ENCODE measurements around the gene UNC93A. TPM values are rescaled to one million over a fixed set of nuclear protein-coding genes. Genes with fewer than 3 reads are reported as not detected.

UNC93A gene
- total and polyA plus RNA-seq, 2 donors (not counting 1 experiment from before 2014, with no cell fraction given), result not detected

DNA sequence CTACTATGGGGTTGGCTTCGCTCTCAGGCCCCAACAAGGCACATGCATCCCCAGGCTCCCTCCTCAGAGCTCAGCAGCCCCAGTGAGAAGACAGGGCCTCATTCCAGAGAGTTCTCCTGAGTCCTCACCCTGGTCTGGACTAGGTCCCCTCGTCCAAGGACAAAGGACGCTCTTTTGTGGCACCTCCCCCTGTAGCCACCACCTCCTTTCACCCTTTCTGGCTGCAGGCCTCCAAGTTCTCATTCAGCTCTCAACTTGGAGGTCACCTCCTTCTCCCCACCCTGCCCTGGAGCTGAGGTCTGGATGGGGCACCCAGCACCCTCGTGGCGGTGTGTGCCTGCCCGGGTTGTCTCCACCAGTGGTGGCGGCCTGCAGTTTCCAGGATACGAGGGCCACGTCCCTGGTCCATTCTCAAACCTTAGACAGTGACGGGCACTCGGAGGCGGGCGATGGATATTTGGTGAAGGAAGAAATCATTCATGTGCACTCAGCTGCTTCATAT is 2.5 kb downstream of the UNC93A start:
- ChIA-PET POLR2A (no interaction called here), CTCF (interaction anchor here (1.4 kb wide), 1 partner anchor 523 kb away, joined by 3 read pairs; no protein-coding TSS in a partner anchor)
- Mint-ChIP-seq H3K27ac (no peak overlapping the region), H3K27me3 (peaks cover 25% of the 10 kb centered on the region), H3K4me3 (no peak overlapping the region), H3K9me3 (ENCODE audit: insufficient read depth) (no peaks in the 10 kb centered on the region), H3K4me1 (peaks cover 6% of the 10 kb centered on the region)
- Histone ChIP-seq H3K79me2 (ENCODE audit: control insufficient read depth, insufficient read depth, low read length) (no peaks in the 10 kb centered on the region), H3K4me3 (ENCODE audit: control extremely low read depth in 1 of 5, extremely low read depth in 1 of 5, insufficient read depth in 1 of 5, low read depth in 2 of 5, low read length in 4 of 5) (no peak overlapping the region), H3K9me3 (ENCODE audit: control extremely low read depth in 1 of 3, control insufficient read depth in 2 of 3, insufficient read depth in 1 of 3, low read length in 2 of 3) (no peaks in the 10 kb centered on the region), H3K36me3 (replicated peaks in 1 of 2; ENCODE audit: control extremely low read depth in 1 of 2, control insufficient read depth in 1 of 2, extremely low read depth in 1 of 2, insufficient read depth in 2 of 2, low read length in 1 of 2) (no peaks in the 10 kb centered on the region), H3K4me1 (ENCODE audit: control insufficient read depth in 2 of 2, insufficient read depth in 2 of 2, low read length in 2 of 2) (peaks cover 6% of the 10 kb centered on the region in 2 donors), H4K20me1 (ENCODE audit: control insufficient read depth, insufficient read depth, low read length, poor library complexity, severe bottlenecking) (no peaks in the 10 kb centered on the region), H3K27me3 (replicated peaks in 1 of 4; ENCODE audit: control extremely low read depth in 1 of 4, control insufficient read depth in 3 of 4, insufficient read depth in 4 of 4, low read length in 3 of 4) (peaks cover 0 to 5% (median 2%) of the 10 kb centered on the region in 4 experiments), H3K9ac (ENCODE audit: low read length) (no peak overlapping the region), H3K4me2 (replicated peaks; ENCODE audit: low read depth, low read length, poor library complexity, severe bottlenecking) (no peak overlapping the region), H2AFZ (ENCODE audit: insufficient read depth, low read depth, low read length, poor library complexity, severe bottlenecking) (no peak overlapping the region), H3K27ac (ENCODE audit: low read length in 2 of 2) (no peak overlapping the region)
- no peak for DNase-seq
- ATAC-seq (ENCODE audit: low read depth), result no peak
- TF ChIP-seq, protein P1, sequence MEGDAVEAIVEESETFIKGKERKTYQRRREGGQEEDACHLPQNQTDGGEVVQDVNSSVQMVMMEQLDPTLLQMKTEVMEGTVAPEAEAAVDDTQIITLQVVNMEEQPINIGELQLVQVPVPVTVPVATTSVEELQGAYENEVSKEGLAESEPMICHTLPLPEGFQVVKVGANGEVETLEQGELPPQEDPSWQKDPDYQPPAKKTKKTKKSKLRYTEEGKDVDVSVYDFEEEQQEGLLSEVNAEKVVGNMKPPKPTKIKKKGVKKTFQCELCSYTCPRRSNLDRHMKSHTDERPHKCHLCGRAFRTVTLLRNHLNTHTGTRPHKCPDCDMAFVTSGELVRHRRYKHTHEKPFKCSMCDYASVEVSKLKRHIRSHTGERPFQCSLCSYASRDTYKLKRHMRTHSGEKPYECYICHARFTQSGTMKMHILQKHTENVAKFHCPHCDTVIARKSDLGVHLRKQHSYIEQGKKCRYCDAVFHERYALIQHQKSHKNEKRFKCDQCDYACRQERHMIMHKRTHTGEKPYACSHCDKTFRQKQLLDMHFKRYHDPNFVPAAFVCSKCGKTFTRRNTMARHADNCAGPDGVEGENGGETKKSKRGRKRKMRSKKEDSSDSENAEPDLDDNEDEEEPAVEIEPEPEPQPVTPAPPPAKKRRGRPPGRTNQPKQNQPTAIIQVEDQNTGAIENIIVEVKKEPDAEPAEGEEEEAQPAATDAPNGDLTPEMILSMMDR (IDR thresholded peaks at IDR 0.05), result no peak
- no peak for TF ChIP-seq EZH2 (IDR thresholded peaks at IDR 0.05; ENCODE audit: borderline replicate concordance, insufficient read depth, low read depth, low read length, poor library complexity, severe bottlenecking)
- WGBS (ENCODE audit: insufficient coverage), result 91% methylated on average over 12 of the region's 13 CpGs
- intact Hi-C loops (cut with micrococcal nuclease), result no loop called here

DNA sequence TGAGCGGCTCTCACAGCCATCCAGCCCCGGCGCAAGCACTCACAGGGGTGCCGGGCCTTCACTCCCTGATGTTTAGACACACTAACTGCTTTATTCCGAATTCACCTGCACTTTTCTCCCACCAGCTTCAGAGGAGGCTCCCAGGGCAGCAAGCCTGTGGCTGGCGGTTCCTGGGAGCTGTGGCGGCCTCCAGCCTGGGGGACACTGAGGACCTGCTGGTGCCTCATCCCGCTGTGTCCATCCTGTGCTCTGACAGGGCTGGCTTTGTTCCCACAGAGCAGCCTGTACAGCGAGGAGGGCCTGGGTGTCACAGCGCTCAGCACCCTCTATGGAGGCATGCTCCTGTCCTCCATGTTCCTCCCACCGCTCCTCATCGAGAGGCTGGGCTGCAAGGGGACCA is 3.1 kb downstream of the UNC93A start:
- Histone ChIP-seq H3K79me2 (ENCODE audit: control insufficient read depth, insufficient read depth, low read length) (no peaks in the 10 kb centered on the region), H3K27me3 (replicated peaks in 1 of 4; ENCODE audit: control extremely low read depth in 1 of 4, control insufficient read depth in 3 of 4, insufficient read depth in 4 of 4, low read length in 3 of 4) (peaks cover 0 to 5% (median 2%) of the 10 kb centered on the region in 4 experiments), H3K4me2 (replicated peaks; ENCODE audit: low read depth, low read length, poor library complexity, severe bottlenecking) (no peak overlapping the region), H3K4me3 (ENCODE audit: control extremely low read depth in 1 of 5, extremely low read depth in 1 of 5, insufficient read depth in 1 of 5, low read depth in 2 of 5, low read length in 4 of 5) (no peak overlapping the region), H3K27ac (ENCODE audit: low read length in 2 of 2) (no peak overlapping the region), H3K36me3 (replicated peaks in 1 of 2; ENCODE audit: control extremely low read depth in 1 of 2, control insufficient read depth in 1 of 2, extremely low read depth in 1 of 2, insufficient read depth in 2 of 2, low read length in 1 of 2) (no peaks in the 10 kb centered on the region), H4K20me1 (ENCODE audit: control insufficient read depth, insufficient read depth, low read length, poor library complexity, severe bottlenecking) (no peaks in the 10 kb centered on the region), H2AFZ (ENCODE audit: insufficient read depth, low read depth, low read length, poor library complexity, severe bottlenecking) (no peak overlapping the region), H3K4me1 (ENCODE audit: control insufficient read depth in 2 of 2, insufficient read depth in 2 of 2, low read length in 2 of 2) (peaks cover 6% of the 10 kb centered on the region in 2 donors), H3K9ac (ENCODE audit: low read length) (no peak overlapping the region), H3K9me3 (ENCODE audit: control extremely low read depth in 1 of 3, control insufficient read depth in 2 of 3, insufficient read depth in 1 of 3, low read length in 2 of 3) (no peaks in the 10 kb centered on the region)
- ATAC-seq (ENCODE audit: low read depth), result no peak
- Mint-ChIP-seq H3K27me3 (peaks cover 25% of the 10 kb centered on the region), H3K9me3 (ENCODE audit: insufficient read depth) (no peaks in the 10 kb centered on the region), H3K4me1 (peaks cover 6% of the 10 kb centered on the region), H3K4me3 (no peak overlapping the region), H3K27ac (no peak overlapping the region)
- 92% methylated on average over 12 of the region's 12 CpGs for WGBS (ENCODE audit: insufficient coverage)
- no peak for DNase-seq
- ChIA-PET CTCF (no interaction called here), POLR2A (no interaction called here)
- TF ChIP-seq, protein P1 (IDR thresholded peaks at IDR 0.05), result no peak
- TF ChIP-seq EZH2 (IDR thresholded peaks at IDR 0.05; ENCODE audit: borderline replicate concordance, insufficient read depth, low read depth, low read length, poor library complexity, severe bottlenecking), result no peak
- intact Hi-C loops (cut with micrococcal nuclease), result no loop called here

Measured in B cell (primary cell).